ENCODE data around the gene HCN4.

Gene HCN4

DNA sequence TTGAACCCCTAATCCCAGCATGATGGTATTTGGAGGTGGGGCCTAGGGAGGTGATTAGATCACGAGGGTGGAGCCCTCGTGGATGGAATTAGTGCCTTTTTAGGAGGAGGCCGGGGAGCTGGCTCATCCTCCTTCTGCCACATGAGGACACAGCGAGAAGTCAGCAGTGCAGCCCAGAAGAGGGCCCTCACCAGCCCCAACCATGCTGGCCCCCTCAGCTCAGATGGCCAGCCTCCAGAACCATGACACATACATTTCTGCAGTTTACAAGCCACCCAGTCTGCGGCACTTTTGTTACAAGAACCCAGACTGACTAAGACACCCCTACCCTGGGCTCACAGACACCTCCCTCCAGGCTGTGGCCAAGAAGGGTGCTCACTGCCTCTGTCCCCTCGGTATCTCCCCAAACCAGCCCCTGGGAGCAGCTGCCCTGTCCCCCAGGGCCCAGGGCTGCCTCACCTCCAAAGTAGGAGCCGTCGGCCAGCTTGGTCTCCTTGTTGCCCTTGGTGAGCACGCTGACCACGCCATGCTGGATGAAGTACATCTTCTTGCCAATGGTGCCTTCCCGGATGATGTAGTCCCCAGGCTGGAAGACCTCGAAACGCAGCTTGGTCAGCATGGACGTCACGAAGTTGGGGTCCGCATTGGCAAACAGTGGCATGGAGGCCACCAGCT lies 44.1 kb downstream of the HCN4 start:
- H3K9me3 ChIP-seq (ENCODE audit: control insufficient read depth, insufficient read depth, low read length): no peaks in the 10 kb centered on the region
- no peak overlapping the region for H3K9ac ChIP-seq (ENCODE audit: low read depth, low read length)
- H3K4me3 ChIP-seq (ENCODE audit: low read depth, low read length): no peak overlapping the region
- H3K4me1 ChIP-seq (ENCODE audit: control insufficient read depth, insufficient read depth, low read length): no peaks in the 10 kb centered on the region
- peaks cover 24% of the 10 kb centered on the region for H3K36me3 ChIP-seq (ENCODE audit: control insufficient read depth, insufficient read depth, low read length)
- H3K27ac ChIP-seq (ENCODE audit: low read depth, low read length): no peak overlapping the region
- no peaks in the 10 kb centered on the region for H3K27me3 ChIP-seq (ENCODE audit: control insufficient read depth, insufficient read depth, low read length)

DNA sequence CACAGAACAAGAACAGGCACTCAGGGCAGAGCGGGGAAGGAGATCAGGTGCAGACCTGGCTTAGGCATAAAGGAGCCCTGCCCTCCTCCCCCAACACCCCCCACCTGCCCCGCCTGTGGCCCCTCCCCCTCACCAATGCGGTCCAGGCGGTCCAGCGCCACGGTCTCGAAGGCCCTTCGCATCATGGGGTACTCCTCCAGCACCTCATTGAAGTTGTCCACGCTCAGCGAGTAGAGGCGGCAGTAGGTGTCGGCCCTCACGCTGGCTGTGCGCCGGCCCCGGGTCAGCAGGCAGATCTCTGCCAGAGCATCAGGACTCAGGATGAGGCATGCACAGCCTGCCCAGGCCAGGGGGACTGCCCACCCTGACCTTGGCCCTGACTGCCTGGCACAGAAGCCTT lies 44.8 kb downstream of the HCN4 start:
- no peak overlapping the region for H3K27ac ChIP-seq (ENCODE audit: low read depth, low read length)

DNA sequence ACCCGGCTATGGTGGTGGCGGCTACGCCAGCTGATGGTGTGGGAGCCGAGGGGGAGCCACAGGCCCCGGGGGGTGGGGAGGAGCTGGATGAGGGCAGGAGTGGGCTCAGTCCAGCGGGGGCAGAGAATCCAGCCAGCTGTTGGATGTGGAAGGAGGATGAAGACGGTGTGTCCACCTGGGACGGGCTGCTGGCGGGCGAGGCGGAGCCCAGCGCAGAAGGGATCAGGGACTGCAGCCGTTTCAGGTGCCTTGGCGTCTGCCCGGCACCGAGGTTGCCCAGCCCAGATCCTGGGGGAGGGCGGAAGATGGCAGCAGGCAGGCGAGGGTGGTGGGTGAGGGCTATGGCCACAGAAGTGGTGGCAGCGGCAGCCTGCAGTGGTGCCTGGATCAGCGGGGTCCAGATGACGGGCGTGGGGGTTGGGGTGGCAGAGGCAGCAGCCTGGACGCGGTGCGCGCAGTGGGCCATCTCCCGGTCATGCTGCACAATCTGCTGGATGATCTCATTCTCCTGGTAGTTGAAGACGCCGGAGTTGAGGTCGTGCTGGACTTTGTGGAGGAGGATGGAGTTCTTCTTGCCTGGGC lies 45.3 kb downstream of the HCN4 start:
- Histone ChIP-seq H3K9me3 (ENCODE audit: control insufficient read depth, insufficient read depth, low read length) (no peaks in the 10 kb centered on the region), H3K27ac (ENCODE audit: low read depth, low read length) (no peak overlapping the region), H3K9ac (ENCODE audit: low read depth, low read length) (no peak overlapping the region), H3K27me3 (ENCODE audit: control insufficient read depth, insufficient read depth, low read length) (no peaks in the 10 kb centered on the region), H3K4me1 (ENCODE audit: control insufficient read depth, insufficient read depth, low read length) (no peaks in the 10 kb centered on the region), H3K4me3 (ENCODE audit: low read depth, low read length) (no peak overlapping the region), H3K36me3 (ENCODE audit: control insufficient read depth, insufficient read depth, low read length) (peaks cover 21% of the 10 kb centered on the region)

More for the DNA sequence above, 44.8 kb downstream of the HCN4 start:
- Histone ChIP-seq H3K36me3 (ENCODE audit: control insufficient read depth, insufficient read depth, low read length) (peaks cover 24% of the 10 kb centered on the region), H3K9me3 (ENCODE audit: control insufficient read depth, insufficient read depth, low read length) (no peaks in the 10 kb centered on the region), H3K4me3 (ENCODE audit: low read depth, low read length) (no peak overlapping the region), H3K9ac (ENCODE audit: low read depth, low read length) (no peak overlapping the region), H3K4me1 (ENCODE audit: control insufficient read depth, insufficient read depth, low read length) (no peaks in the 10 kb centered on the region), H3K27me3 (ENCODE audit: control insufficient read depth, insufficient read depth, low read length) (no peaks in the 10 kb centered on the region)

DNA sequence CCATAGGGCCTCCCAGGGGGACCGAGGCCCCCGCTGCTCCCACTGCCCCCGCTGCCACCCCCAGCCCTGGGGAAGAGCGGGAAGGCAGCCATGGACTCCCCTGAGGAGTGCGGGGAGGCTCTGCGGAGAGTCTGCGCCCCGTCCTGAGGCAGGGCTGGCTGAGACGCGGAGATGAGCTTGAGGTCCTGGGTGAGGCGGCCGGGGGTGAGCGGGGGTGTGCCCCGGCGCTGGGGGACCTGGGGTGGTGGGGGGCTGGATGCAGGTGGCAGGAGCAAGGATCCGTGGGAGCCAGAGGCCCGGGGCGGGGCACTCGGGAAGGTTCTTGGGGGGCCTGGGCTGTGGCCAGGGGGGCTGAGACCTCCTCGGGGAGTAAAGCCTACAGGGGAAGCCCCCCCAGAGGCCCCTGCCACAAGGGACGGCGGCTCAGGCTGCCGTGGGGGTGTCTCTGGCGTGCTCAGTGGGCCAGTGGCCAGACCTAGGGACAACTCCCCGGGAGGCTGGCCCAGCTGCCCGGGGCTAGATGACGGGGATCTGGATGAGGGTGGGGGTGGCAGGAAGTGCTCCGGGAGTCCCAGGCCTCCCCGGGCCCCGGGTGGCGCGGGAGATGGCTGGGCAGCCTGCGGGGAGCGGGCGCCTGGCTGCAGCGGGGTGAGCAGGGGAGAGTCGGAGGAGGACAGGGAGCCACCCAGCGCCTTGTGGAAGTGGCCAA lies 45.9 kb downstream of the HCN4 start:
- Histone ChIP-seq H3K9me3 (ENCODE audit: control insufficient read depth, insufficient read depth, low read length) (no peaks in the 10 kb centered on the region), H3K4me1 (ENCODE audit: control insufficient read depth, insufficient read depth, low read length) (no peaks in the 10 kb centered on the region), H3K36me3 (ENCODE audit: control insufficient read depth, insufficient read depth, low read length) (peaks cover 18% of the 10 kb centered on the region), H3K9ac (ENCODE audit: low read depth, low read length) (no peak overlapping the region), H3K27me3 (ENCODE audit: control insufficient read depth, insufficient read depth, low read length) (no peaks in the 10 kb centered on the region), H3K4me3 (ENCODE audit: low read depth, low read length) (no peak overlapping the region), H3K27ac (ENCODE audit: low read depth, low read length) (no peak overlapping the region)

DNA sequence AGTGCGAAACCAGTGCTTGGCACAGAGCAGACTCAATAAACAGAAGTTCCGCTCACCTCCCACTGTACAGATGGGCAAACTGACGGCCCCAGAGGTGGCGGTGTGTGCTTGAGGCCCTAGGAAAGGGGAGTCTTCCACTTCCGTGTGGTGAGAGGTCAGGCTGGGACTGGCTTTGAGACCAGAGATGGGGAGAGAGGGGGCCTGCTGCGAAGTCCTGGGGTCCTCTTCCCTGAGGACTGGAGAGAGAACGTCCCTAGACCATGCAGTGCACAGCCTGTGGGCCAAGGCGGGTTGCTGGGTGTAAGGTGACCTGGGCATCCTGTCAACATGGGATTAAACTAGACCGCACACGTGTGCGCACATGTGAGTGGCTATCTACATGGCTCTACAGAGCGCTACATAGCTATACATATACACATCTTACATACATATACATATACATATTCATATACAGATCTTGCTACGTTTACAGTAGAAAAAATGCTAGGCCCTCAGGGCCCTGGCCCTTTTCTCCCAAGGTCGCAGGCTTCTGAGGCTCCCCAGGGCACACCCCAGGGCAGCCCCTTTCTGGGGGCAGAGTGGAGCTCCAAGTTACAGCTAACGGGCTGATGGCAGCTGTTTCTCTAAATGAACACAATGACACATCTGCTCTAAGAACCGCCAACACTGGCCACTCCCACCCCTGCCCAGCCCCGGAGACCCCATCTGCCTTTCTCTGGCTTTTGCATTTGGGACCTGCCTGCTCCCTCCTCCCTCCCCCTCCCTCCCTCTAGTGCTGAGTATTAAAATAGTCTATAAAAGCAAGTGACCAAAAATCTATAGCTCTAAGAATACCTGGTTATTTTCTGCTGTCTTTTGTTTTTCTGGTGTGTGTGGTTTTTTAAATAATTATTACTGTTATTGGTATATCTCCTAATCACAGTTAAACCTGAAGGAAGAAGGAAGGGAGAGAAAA lies 47.0 kb downstream of the HCN4 start:
- H3K36me3 ChIP-seq (ENCODE audit: control insufficient read depth, insufficient read depth, low read length): peaks cover 17% of the 10 kb centered on the region
- no peaks in the 10 kb centered on the region for H3K9me3 ChIP-seq (ENCODE audit: control insufficient read depth, insufficient read depth, low read length)
- no peak overlapping the region for H3K4me3 ChIP-seq (ENCODE audit: low read depth, low read length)
- H3K27ac ChIP-seq (ENCODE audit: low read depth, low read length): no peak overlapping the region
- no peak overlapping the region for H3K9ac ChIP-seq (ENCODE audit: low read depth, low read length)
- no peaks in the 10 kb centered on the region for H3K4me1 ChIP-seq (ENCODE audit: control insufficient read depth, insufficient read depth, low read length)
- H3K27me3 ChIP-seq (ENCODE audit: control insufficient read depth, insufficient read depth, low read length): no peaks in the 10 kb centered on the region

DNA sequence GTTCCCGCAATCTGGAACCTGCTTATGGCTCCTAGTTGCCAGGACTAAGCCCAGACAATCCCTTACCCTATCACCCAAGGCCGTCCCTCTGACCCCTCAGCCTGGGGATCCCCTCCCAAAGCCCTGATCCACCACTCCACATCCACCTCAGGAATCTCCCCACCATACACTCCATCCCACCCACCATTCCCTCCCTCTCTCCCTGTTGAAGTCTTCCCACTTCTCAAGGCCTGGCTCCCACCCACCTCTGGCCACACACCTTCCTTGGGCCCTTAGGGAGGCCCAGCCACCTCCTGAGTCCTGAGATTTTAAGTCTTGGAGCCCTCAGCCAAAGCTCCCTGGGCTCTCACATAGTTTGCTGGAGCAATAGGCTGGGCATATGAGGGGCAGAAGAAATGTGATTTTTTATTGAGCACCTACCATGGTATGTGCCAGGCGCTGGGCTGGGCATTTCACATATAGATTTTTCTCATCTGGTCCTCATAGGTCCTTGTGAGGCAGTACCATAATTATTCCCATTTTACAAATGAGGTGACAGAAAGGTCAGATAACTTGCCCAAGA lies 48.1 kb downstream of the HCN4 start:
- Histone ChIP-seq H3K4me1 (ENCODE audit: control insufficient read depth, insufficient read depth, low read length) (no peaks in the 10 kb centered on the region), H3K9ac (ENCODE audit: low read depth, low read length) (no peak overlapping the region), H3K9me3 (ENCODE audit: control insufficient read depth, insufficient read depth, low read length) (no peaks in the 10 kb centered on the region), H3K27me3 (ENCODE audit: control insufficient read depth, insufficient read depth, low read length) (no peaks in the 10 kb centered on the region), H3K27ac (ENCODE audit: low read depth, low read length) (no peak overlapping the region), H3K4me3 (ENCODE audit: low read depth, low read length) (no peak overlapping the region), H3K36me3 (ENCODE audit: control insufficient read depth, insufficient read depth, low read length) (peaks cover 17% of the 10 kb centered on the region)

DNA sequence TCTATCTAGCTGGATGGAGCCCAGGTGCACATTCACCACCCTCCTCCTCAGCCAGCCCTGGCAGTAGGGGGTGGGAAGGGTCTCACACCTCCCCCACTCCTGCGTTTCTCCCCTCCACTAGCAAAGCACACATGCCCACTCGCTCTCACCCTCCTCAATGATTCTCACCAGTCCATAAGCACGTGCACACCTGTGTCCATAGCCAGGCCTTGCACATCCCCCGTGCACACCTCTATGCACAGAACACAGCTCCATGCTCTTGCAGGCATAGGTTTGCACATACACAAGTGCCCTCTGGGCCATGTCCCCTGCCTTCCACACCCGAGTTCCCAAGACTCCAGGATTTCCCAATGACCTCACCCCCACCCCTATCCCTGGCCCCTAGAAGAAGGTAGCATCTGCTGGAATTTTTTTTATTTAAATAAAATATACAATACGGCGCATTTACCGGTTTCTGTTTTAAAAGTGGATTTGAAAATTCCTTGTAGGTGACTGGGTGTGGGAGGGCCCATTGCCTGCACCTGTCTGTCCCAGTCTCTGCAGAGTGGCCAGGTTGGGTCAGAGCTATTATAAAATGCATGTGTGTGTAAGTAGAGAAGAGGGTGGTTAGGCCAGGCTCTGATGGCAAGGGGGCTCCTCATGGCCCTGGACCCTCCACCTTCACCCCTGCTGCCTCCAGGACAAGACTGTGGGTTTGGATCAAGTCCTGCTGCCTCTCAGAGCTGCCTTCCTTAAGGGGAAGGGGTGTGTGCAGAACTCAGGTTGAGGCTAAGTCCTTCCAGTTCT lies 49.1 kb downstream of the HCN4 start:
- Histone ChIP-seq H3K9me3 (ENCODE audit: control insufficient read depth, insufficient read depth, low read length) (no peaks in the 10 kb centered on the region), H3K9ac (ENCODE audit: low read depth, low read length) (no peak overlapping the region), H3K4me1 (ENCODE audit: control insufficient read depth, insufficient read depth, low read length) (no peaks in the 10 kb centered on the region), H3K27me3 (ENCODE audit: control insufficient read depth, insufficient read depth, low read length) (no peaks in the 10 kb centered on the region), H3K4me3 (ENCODE audit: low read depth, low read length) (no peak overlapping the region), H3K27ac (ENCODE audit: low read depth, low read length) (no peak overlapping the region), H3K36me3 (ENCODE audit: control insufficient read depth, insufficient read depth, low read length) (peaks cover 11% of the 10 kb centered on the region)

DNA sequence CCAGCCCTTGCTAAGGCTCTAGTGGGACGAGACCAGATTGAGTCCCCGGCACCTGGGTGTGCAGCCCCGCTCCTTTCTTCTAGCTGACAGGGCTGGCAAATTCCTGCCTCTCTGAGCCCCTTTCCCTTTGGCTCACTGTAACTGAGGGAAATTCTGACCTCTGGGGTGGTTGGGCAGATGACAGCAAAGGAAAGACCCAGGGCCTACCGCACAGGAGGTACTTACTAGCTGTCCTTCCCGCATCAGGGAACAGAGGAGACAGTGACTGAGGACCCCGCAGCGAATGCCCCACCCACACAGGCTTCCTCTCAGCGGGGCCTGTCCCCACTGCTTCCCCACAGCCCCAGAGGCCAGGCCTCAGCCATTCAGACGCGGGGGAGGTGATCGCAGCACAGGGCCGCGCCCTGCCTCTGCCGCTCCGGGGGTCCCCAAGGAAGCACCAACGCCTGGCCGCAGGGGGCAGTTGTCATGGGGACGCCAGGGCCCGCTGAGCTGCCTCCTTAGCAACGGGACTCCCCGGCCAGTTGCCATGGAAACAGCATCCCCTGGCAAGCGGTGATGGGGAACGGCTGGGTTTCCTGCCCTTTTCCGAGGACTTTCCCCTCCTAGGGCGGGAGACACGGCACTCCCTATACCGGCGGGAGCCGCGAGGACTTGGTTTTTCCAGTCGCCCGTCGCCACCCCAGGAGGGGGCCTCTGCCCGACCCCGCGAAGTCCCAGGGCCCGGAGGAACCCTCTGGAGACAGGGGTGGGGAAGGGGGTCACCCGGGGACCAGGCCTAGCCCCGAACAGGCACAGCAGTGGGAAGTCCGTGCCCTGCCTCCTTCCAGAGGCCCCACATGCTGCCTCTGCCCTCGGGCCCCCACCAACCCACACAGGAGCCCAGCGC lies 50.1 kb downstream of the HCN4 start:
- Histone ChIP-seq H3K9ac (ENCODE audit: low read depth, low read length) (no peak overlapping the region), H3K4me3 (ENCODE audit: low read depth, low read length) (no peak overlapping the region), H3K27ac (ENCODE audit: low read depth, low read length) (peak overlapping the region; percentile 24), H3K36me3 (ENCODE audit: control insufficient read depth, insufficient read depth, low read length) (peaks cover 8% of the 10 kb centered on the region), H3K4me1 (ENCODE audit: control insufficient read depth, insufficient read depth, low read length) (no peaks in the 10 kb centered on the region), H3K27me3 (ENCODE audit: control insufficient read depth, insufficient read depth, low read length) (no peaks in the 10 kb centered on the region), H3K9me3 (ENCODE audit: control insufficient read depth, insufficient read depth, low read length) (no peaks in the 10 kb centered on the region)

DNA sequence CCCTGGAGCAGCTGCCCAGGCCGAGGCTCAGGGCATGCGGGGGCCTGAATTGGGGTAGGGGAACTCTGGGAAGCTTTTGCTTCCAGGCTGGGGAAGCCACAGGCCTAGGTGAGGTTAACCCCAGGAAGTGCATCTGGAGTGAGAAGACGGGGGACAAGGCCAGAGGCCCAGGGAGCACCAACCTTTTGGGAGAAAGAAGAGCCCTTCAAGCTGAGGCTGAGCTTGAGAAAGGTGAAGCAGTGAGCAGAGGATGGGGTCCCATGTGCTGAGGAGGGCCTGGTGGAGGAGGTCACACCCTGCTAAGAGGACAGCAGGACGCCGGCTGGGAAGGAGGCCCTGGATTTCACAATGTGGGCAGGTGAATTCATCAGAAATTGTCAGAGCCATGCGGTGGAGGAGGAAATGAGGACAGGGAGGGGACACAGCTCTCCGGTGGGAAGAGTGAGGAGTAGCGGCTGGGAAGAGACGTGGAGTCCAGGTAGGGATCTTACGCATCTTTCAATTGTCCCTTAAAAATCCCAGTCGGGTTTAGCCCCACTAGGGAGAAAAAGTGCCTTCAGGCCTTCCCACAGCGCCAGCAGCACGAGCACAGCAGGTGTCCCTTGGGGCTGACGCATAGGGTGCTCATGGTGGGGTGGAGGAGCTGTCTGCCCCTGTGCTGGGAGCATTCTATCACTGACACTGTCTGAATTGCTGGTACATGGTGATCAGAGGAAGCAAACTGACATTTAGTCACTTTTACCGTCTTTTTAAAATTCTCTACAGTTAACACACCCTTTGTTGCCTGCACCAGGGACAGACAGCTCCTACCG lies 50.9 kb downstream of the HCN4 start:
- Histone ChIP-seq H3K27me3 (ENCODE audit: control insufficient read depth, insufficient read depth, low read length) (no peaks in the 10 kb centered on the region), H3K4me1 (ENCODE audit: control insufficient read depth, insufficient read depth, low read length) (no peaks in the 10 kb centered on the region)

More for the DNA sequence above, 50.9 kb downstream of the HCN4 start:
- Histone ChIP-seq H3K27ac (ENCODE audit: low read depth, low read length) (peak overlapping the region; percentile 24), H3K9me3 (ENCODE audit: control insufficient read depth, insufficient read depth, low read length) (no peaks in the 10 kb centered on the region), H3K36me3 (ENCODE audit: control insufficient read depth, insufficient read depth, low read length) (no peaks in the 10 kb centered on the region), H3K4me3 (ENCODE audit: low read depth, low read length) (no peak overlapping the region), H3K9ac (ENCODE audit: low read depth, low read length) (no peak overlapping the region)

Measured in HUES48 (cell line).